Right forelimb (tissue), 1 donor: Measurements from ENCODE around the gene ABCG4.
"Not testable (repeated sequence)": the region's sequence is repeated elsewhere in the genome, so short reads cannot be mapped to it uniquely, and the experiment has no call there.

Source experiments
- DNase-seq: peaks from one replicate; pipeline ENCODE4 v3.0.0-alpha.2; 2018

Gene ABCG4

DNA sequence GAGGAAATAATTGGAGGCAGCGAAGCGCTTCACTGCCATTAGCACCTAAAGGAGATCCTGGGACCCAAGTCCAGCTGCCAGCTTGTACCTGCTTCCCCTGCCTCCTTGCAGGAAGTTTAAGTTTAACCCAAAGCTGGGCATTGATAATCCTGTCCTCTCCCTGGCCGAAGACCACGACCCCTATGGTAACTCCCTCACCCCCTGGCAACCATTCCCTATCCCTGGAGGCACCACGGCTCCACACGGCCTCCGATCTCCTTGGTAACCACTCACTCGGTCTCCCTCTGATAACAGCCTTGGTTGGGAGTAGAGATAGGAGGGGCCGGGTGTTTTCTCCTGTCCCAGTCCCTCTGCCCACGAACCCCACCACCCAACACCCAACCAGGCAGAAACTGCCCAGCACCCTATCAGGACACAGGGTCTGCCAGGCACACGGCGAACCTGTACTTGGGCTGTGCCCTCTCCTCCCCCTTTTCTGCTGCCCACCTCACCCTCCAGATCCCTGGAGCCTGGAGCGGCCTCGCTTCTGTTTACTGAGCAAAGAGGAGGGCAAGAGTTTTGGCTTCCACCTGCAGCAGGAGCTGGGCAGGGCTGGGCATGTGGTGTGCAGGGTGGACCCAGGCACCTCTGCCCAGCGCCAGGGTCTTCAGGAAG, 37.3 kb downstream of the ABCG4 start:
- DNase-seq, result no peak

DNA sequence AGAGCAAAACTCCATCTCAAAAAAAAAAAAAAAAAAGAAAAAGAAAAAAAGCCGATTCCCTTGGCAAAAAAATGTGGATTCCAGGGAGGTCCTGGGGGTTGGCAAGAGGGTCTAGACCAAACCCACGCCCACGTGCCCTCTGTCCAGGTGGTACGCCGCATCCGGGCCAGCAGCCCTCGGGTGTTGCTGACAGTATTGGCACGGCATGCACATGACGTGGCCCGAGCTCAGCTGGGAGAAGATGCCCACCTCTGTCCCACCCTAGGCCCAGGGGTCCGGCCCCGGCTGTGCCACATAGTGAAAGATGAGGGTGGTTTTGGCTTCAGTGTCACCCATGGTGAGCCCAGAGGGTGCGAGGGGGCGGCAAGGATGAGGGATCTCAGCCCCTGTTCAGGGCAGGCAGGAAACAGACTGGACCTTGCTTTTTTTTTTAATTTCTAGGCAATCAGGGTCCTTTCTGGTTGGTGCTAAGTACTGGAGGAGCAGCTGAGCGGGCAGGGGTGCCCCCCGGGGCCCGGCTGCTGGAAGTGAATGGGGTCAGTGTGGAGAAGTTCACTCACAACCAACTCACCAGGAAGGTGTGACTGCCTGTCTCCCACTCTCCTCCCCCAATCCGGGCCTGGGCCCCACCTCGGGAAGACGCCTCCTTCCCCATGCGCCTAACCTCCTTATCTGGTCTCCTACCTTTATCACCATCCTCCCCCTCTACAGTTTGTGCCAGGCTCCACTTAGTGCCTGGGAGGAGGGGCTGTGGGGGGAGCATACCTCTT, 38.5 kb downstream of the ABCG4 start:
- DNase-seq, result no peak

GRCh38 chr11:119188067-119188466, 39.2 kb downstream of the ABCG4 start:
- DNase-seq, result no peak

GRCh38 chr11:119188887-119189286, 40.0 kb downstream of the ABCG4 start:
- DNase-seq, result no peak

DNA sequence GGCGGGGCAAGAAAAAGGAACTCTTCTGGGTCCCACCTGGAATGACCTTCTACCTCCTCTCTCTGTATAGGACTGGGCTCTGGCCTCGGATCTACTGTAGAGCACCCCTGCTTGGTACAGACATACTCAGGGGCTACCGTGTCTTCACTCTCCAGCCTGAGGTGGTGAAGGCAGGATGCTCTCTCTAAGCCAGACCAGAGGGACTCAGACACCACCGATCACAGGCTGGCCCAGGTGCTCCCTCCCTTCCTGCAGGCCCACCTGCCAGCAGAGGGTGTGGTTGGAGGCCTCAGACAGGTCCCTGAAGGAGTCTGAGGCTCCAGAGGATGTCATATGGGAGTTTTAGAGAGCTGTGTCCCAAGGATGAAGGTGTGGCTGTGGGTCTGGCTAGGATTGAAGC, 40.5 kb downstream of the ABCG4 start:
- DNase-seq, result no peak

- no peak for DNase-seq
Observed at GRCh38 chr11:119190531-119190930, 41.7 kb downstream of the ABCG4 start.

GRCh38 chr11:119191265-119191664, 42.4 kb downstream of the ABCG4 start:
- DNase-seq, result not testable (repeated sequence)

GRCh38 chr11:119192111-119192510, 43.3 kb downstream of the ABCG4 start:
- DNase-seq, result no peak

- no peak for DNase-seq
Observed at GRCh38 chr11:119193001-119193400, 44.1 kb downstream of the ABCG4 start.

DNA sequence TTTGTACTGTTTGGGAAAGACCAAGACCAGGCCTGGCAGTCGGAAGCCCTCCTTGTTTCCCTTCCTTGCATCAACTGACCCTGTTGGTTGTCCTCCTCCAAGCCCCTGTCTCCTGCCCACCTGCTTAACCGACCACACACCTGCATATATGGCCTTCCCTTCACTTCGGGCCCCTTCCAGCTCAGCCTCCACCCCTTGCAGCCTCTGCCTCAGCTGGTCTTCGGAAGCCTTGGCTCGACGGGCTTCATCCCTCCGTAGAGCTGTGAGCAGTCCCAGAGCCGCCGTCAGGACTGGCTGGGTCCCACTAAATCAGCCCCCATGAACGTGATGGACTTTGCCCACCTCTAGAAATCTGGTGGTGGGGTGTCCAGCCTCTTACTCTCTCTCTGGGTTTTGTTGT, 44.8 kb downstream of the ABCG4 start:
- DNase-seq, result no peak

DNA sequence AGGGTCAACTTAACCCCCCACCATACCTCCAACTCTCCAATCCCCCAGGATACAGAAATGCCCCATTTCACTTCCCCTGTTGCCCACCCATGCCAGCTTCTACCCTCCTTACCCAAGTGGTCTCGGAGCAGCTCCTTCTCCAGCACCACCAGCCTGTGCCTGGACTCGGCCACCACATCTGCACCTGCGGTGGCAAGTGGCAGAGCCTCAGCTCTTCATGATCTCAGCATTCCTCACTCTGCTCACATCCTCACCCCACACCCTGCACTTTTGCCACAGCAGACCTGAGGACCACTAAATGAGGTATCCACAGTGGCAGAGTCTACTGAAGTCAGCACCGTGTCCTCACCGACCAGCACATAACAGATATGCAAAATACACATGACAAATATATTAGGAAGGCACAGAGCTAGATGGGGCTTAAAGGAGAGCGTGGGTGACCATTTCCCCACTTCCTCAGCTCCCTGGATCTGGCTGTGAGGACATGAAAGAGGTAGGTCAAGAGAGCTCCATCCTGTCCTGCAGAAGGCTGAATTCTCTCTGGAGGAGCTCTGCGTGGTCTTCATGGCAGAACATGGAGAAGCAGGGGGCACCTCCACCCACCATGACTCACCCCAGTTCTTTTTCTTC, 46.1 kb downstream of the ABCG4 start:
- no peak for DNase-seq

GRCh38 chr11:119195680-119196079, 46.8 kb downstream of the ABCG4 start:
- no peak for DNase-seq

- DNase-seq, result peak; percentile 71
Observed at GRCh38 chr11:119196833-119197483, 48.1 kb downstream of the ABCG4 start.

DNA sequence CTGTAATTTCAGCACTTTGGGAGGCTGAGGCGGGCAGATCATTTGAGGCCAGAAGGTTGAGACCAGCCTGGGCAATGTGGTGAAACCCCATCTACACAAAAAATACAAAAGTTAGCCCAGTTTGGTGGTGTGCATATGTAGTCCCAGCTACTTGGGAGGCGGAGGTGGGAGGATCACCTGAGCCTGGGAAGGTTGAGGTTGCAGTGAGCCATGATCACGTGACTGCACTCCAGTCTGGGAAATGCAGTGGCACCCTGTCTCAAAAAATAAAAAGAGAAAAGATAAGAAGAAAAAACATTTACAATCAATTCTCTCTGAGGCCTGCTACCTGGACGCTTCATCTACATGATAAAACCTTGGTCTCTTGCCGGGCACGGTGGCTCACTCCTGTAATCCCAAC, 50.1 kb downstream of the ABCG4 start:
- no peak for DNase-seq

DNA sequence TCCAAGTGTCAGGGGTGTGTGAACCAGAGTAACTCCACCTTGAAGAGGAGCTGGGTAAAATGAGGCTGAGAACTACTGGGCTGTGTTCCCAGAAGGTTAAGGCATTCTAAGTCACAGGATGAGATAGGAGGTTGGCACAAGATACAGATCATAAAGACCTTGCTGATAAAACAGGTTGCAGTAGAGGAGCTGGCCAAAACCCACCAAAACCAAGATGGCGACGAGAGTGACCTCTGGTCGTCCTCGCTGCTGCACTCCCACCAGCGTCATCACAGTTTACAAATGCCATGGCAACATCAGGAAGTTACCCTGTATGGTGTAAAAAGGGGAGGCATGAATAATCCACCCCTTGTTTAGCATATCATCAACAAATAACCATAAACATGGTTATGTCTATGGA, 52.4 kb downstream of the ABCG4 start:
- DNase-seq, result not testable (repeated sequence)

DNA sequence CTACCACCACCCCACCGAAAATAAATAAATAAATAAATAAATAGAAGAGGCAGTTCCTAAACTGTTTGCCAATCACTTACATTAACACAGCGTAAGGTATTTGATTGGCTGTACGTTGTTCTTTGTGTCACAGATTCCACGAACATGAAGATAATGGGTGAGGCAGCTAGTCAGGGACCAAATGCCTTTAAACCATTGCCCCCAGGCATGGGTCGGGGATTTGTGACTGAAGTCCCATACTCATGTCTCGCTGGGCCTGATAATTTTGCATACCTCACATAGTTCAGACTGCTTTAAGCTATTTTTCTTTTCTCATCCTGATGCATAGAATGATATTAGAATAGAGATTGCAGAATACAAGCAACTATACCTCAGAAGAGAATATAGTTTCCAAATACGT, 53.7 kb downstream of the ABCG4 start:
- DNase-seq, result no peak

- DNase-seq, result no peak
Observed at GRCh38 chr11:119204066-119204465, 55.2 kb downstream of the ABCG4 start.

- DNase-seq, result no peak
Observed at GRCh38 chr11:119205080-119205479, 56.2 kb downstream of the ABCG4 start.

- peak; percentile 99 for DNase-seq
Observed at GRCh38 chr11:119205574-119206510, 57.0 kb downstream of the ABCG4 start, which contains the start of gene CBL. Gene CBL (plus strand): TSS chr11:119206339. CDS start chr11:119206418, 79 bp downstream.

GRCh38 chr11:119206511-119207414, 57.9 kb downstream of the ABCG4 start:
- DNase-seq, result peak; percentile 75

DNA sequence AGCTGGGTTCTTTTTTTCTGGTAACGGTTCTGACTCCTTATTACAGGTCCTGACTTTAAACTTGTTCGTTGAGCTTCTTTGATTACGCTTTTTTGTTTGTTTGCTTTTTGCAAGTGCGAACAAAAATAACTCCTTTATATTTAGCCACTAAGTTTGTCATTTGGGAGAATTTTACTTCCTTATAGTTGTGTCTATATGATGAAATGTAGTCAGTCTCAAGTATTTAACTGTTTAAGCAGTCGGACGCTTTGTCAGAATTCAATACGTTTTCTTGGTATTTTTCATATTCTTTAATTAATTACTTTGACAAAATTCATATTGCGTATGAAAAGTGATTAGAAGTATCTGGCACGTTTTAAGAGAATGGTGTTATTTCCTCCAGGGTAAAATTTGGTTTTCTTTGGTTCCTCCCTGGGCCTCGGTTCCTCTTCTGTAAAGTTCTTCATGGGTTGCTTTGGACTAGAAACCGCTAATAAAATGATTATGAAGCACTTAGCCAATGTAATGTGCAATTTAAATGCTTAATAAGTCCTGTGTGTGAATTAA, 58.6 kb downstream of the ABCG4 start:
- DNase-seq, result no peak
